ENCODE results near the gene CCDC70.

CCDC70 gene

GRCh38 chr13:51912091-51912490 lies 50.3 kb downstream of the CCDC70 start:
- DNase-seq, result no peak

DNA sequence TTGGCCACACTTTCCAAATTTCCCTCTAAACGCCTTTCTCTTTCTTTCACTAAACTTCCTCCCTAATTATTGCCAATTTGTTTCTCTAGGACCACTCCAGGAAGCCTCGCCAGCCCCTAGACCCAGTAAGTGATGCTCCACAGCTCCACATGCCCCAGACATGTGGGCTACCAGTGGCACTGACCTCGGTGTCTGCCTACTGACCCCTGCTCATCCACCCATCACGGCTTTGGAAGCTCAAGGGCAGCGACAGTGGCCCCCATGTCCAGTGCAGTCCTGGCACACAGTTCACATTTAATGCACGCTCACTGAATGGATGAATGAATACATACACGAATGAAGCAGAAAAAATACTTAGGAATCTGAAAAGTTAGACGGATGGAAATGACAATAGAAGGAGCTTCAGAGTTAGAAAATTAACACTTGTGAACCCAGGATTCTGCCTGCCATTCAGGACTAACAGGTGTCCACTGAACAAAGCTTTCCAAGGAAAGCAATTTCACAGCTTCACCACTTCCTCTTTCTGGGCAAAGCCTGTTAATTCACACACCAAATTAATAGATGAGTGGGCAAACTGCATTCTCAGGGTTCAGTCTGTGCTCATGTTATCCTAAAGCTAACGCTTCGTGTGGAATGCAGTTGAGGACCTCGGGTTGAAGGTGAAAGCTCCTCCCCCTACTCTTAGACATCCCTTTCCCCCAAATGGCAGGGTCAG lies 50.9 kb downstream of the CCDC70 start:
- DNase-seq, result no peak

GRCh38 chr13:51913421-51914136 lies 51.8 kb downstream of the CCDC70 start:
- DNase-seq, result no peak

DNA sequence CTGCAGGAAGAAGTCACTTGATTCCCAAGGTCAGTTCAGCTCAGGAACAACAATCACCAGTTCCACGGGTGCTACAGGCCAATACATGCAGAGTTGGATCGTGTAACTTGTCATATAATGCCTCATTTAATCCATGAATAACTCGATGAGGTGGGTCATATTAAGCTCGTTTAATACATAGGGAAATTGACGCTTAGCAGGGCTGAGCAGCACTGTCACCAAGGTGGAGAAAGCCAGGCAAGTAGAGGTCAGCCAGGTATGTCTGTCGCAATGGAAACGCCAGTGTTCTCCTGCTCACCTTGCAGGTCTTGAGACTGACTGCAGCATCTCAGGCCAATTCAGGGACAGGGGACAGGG lies 52.3 kb downstream of the CCDC70 start:
- no peak for DNase-seq

Measured in GOT3 (cell line).